Measurements from ENCODE around the gene XPNPEP1. TPM values are rescaled to one million over a fixed set of nuclear protein-coding genes. Genes with fewer than 3 reads are reported as not detected.

Gene XPNPEP1
- total RNA-seq, 2 experiments from 2014 or later: 50.3 to 54.3 TPM

GRCh38 chr10:109861081-109861480, 62.2 kb downstream of the XPNPEP1 start:
- peaks cover 6 to 26% of the 10 kb centered on the region in 2 experiments for H3K9me3 ChIP-seq (ENCODE audit: control insufficient read depth in 1 of 2, insufficient read depth in 1 of 2, low read length in 2 of 2)
- TF ChIP-seq CTCF (IDR thresholded peaks at IDR 0.05): no peak
- H3K4me1 ChIP-seq (ENCODE audit: insufficient read depth, low read length): no peaks in the 10 kb centered on the region
- H3K4me3 ChIP-seq (ENCODE audit: low read length): no peak overlapping the region
- no peaks in the 10 kb centered on the region for H3K27me3 ChIP-seq (ENCODE audit: control insufficient read depth in 1 of 2, insufficient read depth in 2 of 2, low read length in 2 of 2)
- Mint-ChIP-seq H3K4me1 (ENCODE audit: low read depth) (no peaks in the 10 kb centered on the region), H3K27ac (no peak overlapping the region), H3K4me3 (no peak overlapping the region), H3K36me3 (ENCODE audit: low read depth) (peaks cover 47% of the 10 kb centered on the region), H3K27me3 (no peaks in the 10 kb centered on the region), H3K9me3 (peaks cover 10% of the 10 kb centered on the region)
- CTCF ChIA-PET: no interaction called here
- intact Hi-C loops (cut with DNase I, micrococcal nuclease): no loop called here
- peaks cover 31% of the 10 kb centered on the region for H3K36me3 ChIP-seq (ENCODE audit: insufficient read depth, low read length)
- H3K27ac ChIP-seq (ENCODE audit: low read depth in 1 of 2, low read length in 2 of 2): no peak overlapping the region
- POLR2A ChIA-PET: no interaction called here
- DNase-seq (no peak), ATAC-seq (ENCODE audit: poor library complexity) (no peak)

GRCh38 chr10:109859221-109859620, 64.1 kb downstream of the XPNPEP1 start:
- H3K27me3 Mint-ChIP-seq: no peaks in the 10 kb centered on the region
- DNase-seq (no peak), ATAC-seq (ENCODE audit: poor library complexity) (no peak)
- TF ChIP-seq CTCF (IDR thresholded peaks at IDR 0.05): no peak
- no peak overlapping the region for H3K27ac Mint-ChIP-seq
- CTCF ChIA-PET: no interaction called here
- no peaks in the 10 kb centered on the region for H3K4me1 Mint-ChIP-seq (ENCODE audit: low read depth)
- Histone ChIP-seq H3K36me3 (ENCODE audit: insufficient read depth, low read length) (peaks cover 13% of the 10 kb centered on the region), H3K4me3 (ENCODE audit: low read length) (no peak overlapping the region), H3K9me3 (ENCODE audit: control insufficient read depth in 1 of 2, insufficient read depth in 1 of 2, low read length in 2 of 2) (peaks cover 2 to 18% of the 10 kb centered on the region in 2 experiments), H3K4me1 (ENCODE audit: insufficient read depth, low read length) (no peaks in the 10 kb centered on the region), H3K27me3 (ENCODE audit: control insufficient read depth in 1 of 2, insufficient read depth in 2 of 2, low read length in 2 of 2) (no peaks in the 10 kb centered on the region), H3K27ac (ENCODE audit: low read depth in 1 of 2, low read length in 2 of 2) (no peak overlapping the region)
- peaks cover 9% of the 10 kb centered on the region for H3K9me3 Mint-ChIP-seq
- H3K36me3 Mint-ChIP-seq (ENCODE audit: low read depth): peaks cover 28% of the 10 kb centered on the region
- intact Hi-C loops (cut with DNase I, micrococcal nuclease): no loop called here
- H3K4me3 Mint-ChIP-seq: no peak overlapping the region
- POLR2A ChIA-PET: no interaction called here

DNA sequence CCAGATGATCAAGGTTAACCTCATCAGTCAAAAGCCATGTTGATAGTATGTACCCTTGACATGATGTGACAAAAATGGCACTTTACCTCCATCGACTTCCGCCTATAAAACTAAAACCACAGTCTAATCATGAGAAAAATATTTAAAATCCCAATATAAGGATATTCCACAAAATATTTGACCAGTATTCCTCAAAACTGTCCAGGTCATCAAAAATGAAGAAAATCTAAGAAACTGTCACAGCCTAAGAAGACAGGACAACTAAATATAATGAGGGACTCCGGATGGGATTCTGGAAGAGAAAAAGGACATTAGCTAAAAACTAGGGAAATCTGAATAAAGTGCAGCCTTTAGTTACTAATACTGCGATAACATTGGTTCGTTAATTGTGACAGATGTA, 67.6 kb downstream of the XPNPEP1 start:
- no peak overlapping the region for H3K27ac Mint-ChIP-seq

More for the DNA sequence above, 67.6 kb downstream of the XPNPEP1 start:
- ChIA-PET CTCF (no interaction called here), POLR2A (no interaction called here)
- Histone ChIP-seq H3K9me3 (ENCODE audit: control insufficient read depth in 1 of 2, insufficient read depth in 1 of 2, low read length in 2 of 2) (no peaks in the 10 kb centered on the region), H3K27me3 (ENCODE audit: control insufficient read depth in 1 of 2, insufficient read depth in 2 of 2, low read length in 2 of 2) (no peaks in the 10 kb centered on the region), H3K4me3 (ENCODE audit: low read length) (no peak overlapping the region), H3K4me1 (ENCODE audit: insufficient read depth, low read length) (peaks cover 9% of the 10 kb centered on the region), H3K27ac (ENCODE audit: low read depth in 1 of 2, low read length in 2 of 2) (no peak overlapping the region), H3K36me3 (ENCODE audit: insufficient read depth, low read length) (no peaks in the 10 kb centered on the region)
- intact Hi-C loops (cut with DNase I, micrococcal nuclease): no loop called here
- Mint-ChIP-seq H3K36me3 (ENCODE audit: low read depth) (no peaks in the 10 kb centered on the region), H3K27me3 (no peaks in the 10 kb centered on the region), H3K9me3 (no peaks in the 10 kb centered on the region), H3K4me3 (no peak overlapping the region), H3K4me1 (ENCODE audit: low read depth) (peaks cover 20% of the 10 kb centered on the region)
- ATAC-seq (ENCODE audit: poor library complexity) (no peak), DNase-seq (no peak)
- TF ChIP-seq CTCF (IDR thresholded peaks at IDR 0.05): no peak
